ENCODE measurements around the gene AAGAB.

Gene AAGAB

DNA sequence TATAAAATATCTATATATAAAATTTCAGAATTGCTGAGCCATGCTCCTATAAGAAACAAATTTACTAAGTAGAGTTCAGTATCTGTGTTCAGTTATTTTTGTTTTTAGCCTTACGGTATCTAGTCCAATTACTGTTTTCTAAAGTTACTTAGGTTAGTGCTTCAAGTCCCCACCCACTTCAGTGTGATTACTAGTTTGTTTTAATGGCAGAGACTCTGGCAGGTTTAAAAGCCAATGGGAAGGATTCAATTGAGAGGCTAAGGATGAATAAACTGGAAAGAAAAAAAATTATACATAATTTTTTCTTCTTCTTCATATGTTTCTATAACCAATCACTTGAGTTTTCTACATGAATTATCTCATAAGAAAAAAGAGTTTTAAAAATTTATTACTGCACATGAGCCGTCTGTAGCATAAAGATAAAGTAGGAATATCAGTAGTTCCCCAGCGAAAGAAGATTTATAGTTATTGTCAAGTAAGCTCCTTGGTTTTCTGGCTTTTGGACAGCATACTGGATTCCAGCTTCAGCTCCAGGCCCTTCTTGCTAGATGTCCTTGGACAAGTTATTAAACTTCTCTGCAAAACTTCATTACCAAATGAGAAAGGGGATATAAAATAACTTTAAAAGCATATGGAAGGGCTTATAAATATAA is 46.8 kb downstream of the AAGAB start:
- 98% methylated on average over 2 of the region's 3 CpGs for WGBS
- H3K4me3 ChIP-seq (ENCODE audit: low read length) = no peak overlapping the region
- H3K27me3 ChIP-seq (ENCODE audit: insufficient read depth, low read length) = no peaks in the 10 kb centered on the region

GRCh38 chr15:67202991-67203390 is 51.5 kb downstream of the AAGAB start:
- Histone ChIP-seq H3K27ac (ENCODE audit: low read depth, low read length) (no peak overlapping the region), H3K4me3 (ENCODE audit: low read length) (no peak overlapping the region), H3K27me3 (ENCODE audit: insufficient read depth, low read length) (no peaks in the 10 kb centered on the region), H3K9me3 (ENCODE audit: insufficient read depth, low read depth, low read length) (no peaks in the 10 kb centered on the region), H3K36me3 (ENCODE audit: insufficient read depth, low read length) (peaks cover 45% of the 10 kb centered on the region), H3K4me1 (ENCODE audit: insufficient read depth, low read length) (peaks cover 11% of the 10 kb centered on the region; the same call in 1 of the 2 replicates), H3K9ac (ENCODE audit: low read depth, low read length) (no peak overlapping the region)
- WGBS = no CpG with 5 or more reads among the region's 1 CpG

More for the DNA sequence above, 46.8 kb downstream of the AAGAB start:
- no peak overlapping the region for H3K27ac ChIP-seq (ENCODE audit: low read depth, low read length)
- H3K9me3 ChIP-seq (ENCODE audit: insufficient read depth, low read depth, low read length) = no peaks in the 10 kb centered on the region
- no peak overlapping the region for H3K9ac ChIP-seq (ENCODE audit: low read depth, low read length)
- no peaks in the 10 kb centered on the region for H3K4me1 ChIP-seq (ENCODE audit: insufficient read depth, low read length)
- peaks cover 43% of the 10 kb centered on the region for H3K36me3 ChIP-seq (ENCODE audit: insufficient read depth, low read length)

GRCh38 chr15:67202091-67202490 is 52.4 kb downstream of the AAGAB start:
- 89% methylated on average over 2 of the region's 2 CpGs for WGBS
- H3K27ac ChIP-seq (ENCODE audit: low read depth, low read length) = no peak overlapping the region
- H3K27me3 ChIP-seq (ENCODE audit: insufficient read depth, low read length) = no peaks in the 10 kb centered on the region
- H3K4me1 ChIP-seq (ENCODE audit: insufficient read depth, low read length) = peaks cover 11% of the 10 kb centered on the region; the same call in 1 of the 2 replicates
- peaks cover 37% of the 10 kb centered on the region for H3K36me3 ChIP-seq (ENCODE audit: insufficient read depth, low read length)
- no peaks in the 10 kb centered on the region for H3K9me3 ChIP-seq (ENCODE audit: insufficient read depth, low read depth, low read length)
- H3K9ac ChIP-seq (ENCODE audit: low read depth, low read length) = no peak overlapping the region
- no peak overlapping the region for H3K4me3 ChIP-seq (ENCODE audit: low read length)

DNA sequence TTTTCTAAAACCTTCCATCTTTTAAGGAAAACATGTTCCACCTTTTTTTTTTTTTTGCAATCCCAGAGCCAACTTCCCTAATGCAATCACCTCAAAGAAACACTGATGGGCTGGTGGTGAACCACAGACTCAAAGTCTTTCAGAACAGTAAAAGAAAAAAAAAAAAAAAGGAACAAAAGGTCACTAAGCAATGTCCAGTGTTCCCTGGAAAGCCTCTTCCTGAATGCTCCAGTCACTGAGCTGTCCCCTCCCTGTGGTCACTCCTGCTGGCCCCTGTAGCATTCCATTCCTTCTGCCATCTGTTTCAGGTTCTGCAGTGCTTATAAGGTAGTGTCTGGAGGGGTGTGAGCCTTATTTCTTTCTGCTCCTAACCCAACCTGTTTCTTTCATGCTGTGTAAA is 53.3 kb downstream of the AAGAB start:
- no peak overlapping the region for H3K4me3 ChIP-seq (ENCODE audit: low read length)
- H3K4me1 ChIP-seq (ENCODE audit: insufficient read depth, low read length) = peaks cover 11% of the 10 kb centered on the region; the same call in 1 of the 2 replicates
- H3K9ac ChIP-seq (ENCODE audit: low read depth, low read length) = no peak overlapping the region
- peaks cover 32% of the 10 kb centered on the region for H3K36me3 ChIP-seq (ENCODE audit: insufficient read depth, low read length)
- H3K27ac ChIP-seq (ENCODE audit: low read depth, low read length) = no peak overlapping the region
- no peaks in the 10 kb centered on the region for H3K27me3 ChIP-seq (ENCODE audit: insufficient read depth, low read length)
- H3K9me3 ChIP-seq (ENCODE audit: insufficient read depth, low read depth, low read length) = no peaks in the 10 kb centered on the region

- WGBS = 78% methylated on average over 8 of the region's 8 CpGs
- Histone ChIP-seq H3K27me3 (ENCODE audit: insufficient read depth, low read length) (no peaks in the 10 kb centered on the region), H3K4me3 (ENCODE audit: low read length) (no peak overlapping the region), H3K36me3 (ENCODE audit: insufficient read depth, low read length) (peaks cover 29% of the 10 kb centered on the region), H3K9ac (ENCODE audit: low read depth, low read length) (no peak overlapping the region), H3K27ac (ENCODE audit: low read depth, low read length) (no peak overlapping the region), H3K9me3 (ENCODE audit: insufficient read depth, low read depth, low read length) (no peaks in the 10 kb centered on the region), H3K4me1 (ENCODE audit: insufficient read depth, low read length) (peaks cover 11% of the 10 kb centered on the region; the same call in 1 of the 2 replicates)
These were observed 54.3 kb downstream of the AAGAB start for GRCh38 chr15:67199881-67200763.

DNA sequence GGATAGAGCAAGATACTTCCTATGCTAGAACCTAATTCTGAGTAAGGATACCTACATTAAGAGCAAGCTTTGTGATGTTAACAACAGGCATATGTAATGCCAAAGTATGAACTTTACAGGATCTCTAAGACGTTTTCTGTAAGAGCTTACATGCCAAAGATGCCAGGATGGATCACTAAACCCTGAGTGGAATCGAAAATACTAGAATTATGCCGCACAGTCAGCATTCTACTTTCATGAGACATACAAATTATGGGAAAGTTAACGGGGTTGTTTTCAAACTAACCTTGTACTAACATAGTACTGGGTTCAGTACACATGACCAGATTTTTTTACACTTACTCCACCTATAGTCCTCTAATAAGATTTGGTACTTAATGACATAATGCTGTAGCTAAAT is 55.1 kb downstream of the AAGAB start:
- no peaks in the 10 kb centered on the region for H3K27me3 ChIP-seq (ENCODE audit: insufficient read depth, low read length)
- peaks cover 32% of the 10 kb centered on the region for H3K36me3 ChIP-seq (ENCODE audit: insufficient read depth, low read length)
- 90% methylated on average over 4 of the region's 4 CpGs for WGBS
- peaks cover 11% of the 10 kb centered on the region; the same call in 1 of the 2 replicates for H3K4me1 ChIP-seq (ENCODE audit: insufficient read depth, low read length)
- H3K9me3 ChIP-seq (ENCODE audit: insufficient read depth, low read depth, low read length) = no peaks in the 10 kb centered on the region
- H3K9ac ChIP-seq (ENCODE audit: low read depth, low read length) = no peak overlapping the region
- H3K4me3 ChIP-seq (ENCODE audit: low read length) = no peak overlapping the region
- H3K27ac ChIP-seq (ENCODE audit: low read depth, low read length) = no peak overlapping the region

DNA sequence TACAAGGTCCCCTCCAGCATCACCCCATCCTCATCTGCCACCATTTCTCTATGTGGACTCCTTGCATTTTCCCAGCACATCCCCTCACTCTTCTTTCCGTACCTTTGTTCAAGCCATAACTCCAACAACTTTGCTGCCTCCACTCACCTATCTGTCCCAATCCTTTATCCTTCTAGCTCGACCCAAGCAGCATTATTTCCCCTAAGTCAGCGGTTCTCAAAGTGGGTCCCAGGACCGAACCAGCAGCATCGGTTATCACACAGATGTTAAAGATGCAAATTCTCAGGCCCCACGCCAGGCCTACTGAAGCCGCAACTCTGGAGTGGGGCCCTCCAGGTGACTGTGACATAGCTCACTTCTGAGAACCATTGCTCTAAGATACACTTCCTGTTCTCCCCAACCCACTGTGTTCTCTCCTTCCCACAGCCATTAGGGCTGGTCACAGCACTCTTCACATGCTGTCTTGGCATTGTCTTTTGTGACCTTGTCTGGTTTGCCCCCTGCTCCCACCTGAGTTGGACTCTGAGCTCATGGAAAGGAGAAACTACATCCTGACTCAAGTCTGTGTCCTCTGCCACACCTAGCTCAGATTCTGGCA is 56.2 kb downstream of the AAGAB start:
- H3K4me3 ChIP-seq (ENCODE audit: low read length) = no peak overlapping the region
- WGBS = 92% methylated on average over 7 of the region's 7 CpGs
- no peaks in the 10 kb centered on the region for H3K27me3 ChIP-seq (ENCODE audit: insufficient read depth, low read length)
- H3K36me3 ChIP-seq (ENCODE audit: insufficient read depth, low read length) = peaks cover 23% of the 10 kb centered on the region
- no peaks in the 10 kb centered on the region for H3K9me3 ChIP-seq (ENCODE audit: insufficient read depth, low read depth, low read length)
- no peak overlapping the region for H3K27ac ChIP-seq (ENCODE audit: low read depth, low read length)
- H3K9ac ChIP-seq (ENCODE audit: low read depth, low read length) = no peak overlapping the region
- H3K4me1 ChIP-seq (ENCODE audit: insufficient read depth, low read length) = peaks cover 11% of the 10 kb centered on the region; the same call in 1 of the 2 replicates

DNA sequence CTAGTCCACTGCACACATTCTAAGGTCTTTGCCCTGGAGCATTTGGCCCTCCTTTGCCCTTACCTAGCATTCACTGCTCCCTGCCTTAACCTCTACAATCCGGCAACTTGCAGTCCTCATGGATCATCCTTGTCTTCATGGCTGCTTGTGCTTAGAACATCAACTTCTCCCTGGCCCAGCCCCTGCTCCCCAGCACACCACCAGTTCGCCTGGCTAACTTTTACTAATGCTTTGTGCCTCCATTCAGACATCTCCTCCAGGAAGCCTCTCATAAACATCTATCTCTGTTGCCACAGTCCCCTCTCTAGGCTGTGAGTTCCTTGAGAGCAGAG is 57.1 kb downstream of the AAGAB start:
- Histone ChIP-seq H3K27me3 (ENCODE audit: insufficient read depth, low read length) (no peaks in the 10 kb centered on the region), H3K36me3 (ENCODE audit: insufficient read depth, low read length) (peaks cover 23% of the 10 kb centered on the region), H3K4me3 (ENCODE audit: low read length) (no peak overlapping the region), H3K9ac (ENCODE audit: low read depth, low read length) (no peak overlapping the region), H3K9me3 (ENCODE audit: insufficient read depth, low read depth, low read length) (no peaks in the 10 kb centered on the region), H3K27ac (ENCODE audit: low read depth, low read length) (no peak overlapping the region), H3K4me1 (ENCODE audit: insufficient read depth, low read length) (peaks cover 11% of the 10 kb centered on the region; the same call in 1 of the 2 replicates)
- 90% methylated on average over 2 of the region's 2 CpGs for WGBS

- peaks cover 23% of the 10 kb centered on the region; the same call in 1 of the 2 replicates for H3K36me3 ChIP-seq (ENCODE audit: insufficient read depth, low read length)
- H3K4me1 ChIP-seq (ENCODE audit: insufficient read depth, low read length) = peaks cover 11% of the 10 kb centered on the region; the same call in 1 of the 2 replicates
- WGBS = 92% methylated on average over 8 of the region's 8 CpGs
- H3K27me3 ChIP-seq (ENCODE audit: insufficient read depth, low read length) = no peaks in the 10 kb centered on the region
- H3K9me3 ChIP-seq (ENCODE audit: insufficient read depth, low read depth, low read length) = no peaks in the 10 kb centered on the region
- H3K4me3 ChIP-seq (ENCODE audit: low read length) = no peak overlapping the region
- H3K9ac ChIP-seq (ENCODE audit: low read depth, low read length) = no peak overlapping the region
- H3K27ac ChIP-seq (ENCODE audit: low read depth, low read length) = no peak overlapping the region
These were observed 57.6 kb downstream of the AAGAB start for GRCh38 chr15:67196672-67197363.

GRCh38 chr15:67196222-67196621 is 58.2 kb downstream of the AAGAB start:
- Histone ChIP-seq H3K9me3 (ENCODE audit: insufficient read depth, low read depth, low read length) (no peaks in the 10 kb centered on the region), H3K27ac (ENCODE audit: low read depth, low read length) (no peak overlapping the region), H3K27me3 (ENCODE audit: insufficient read depth, low read length) (no peaks in the 10 kb centered on the region), H3K4me3 (ENCODE audit: low read length) (no peak overlapping the region), H3K4me1 (ENCODE audit: insufficient read depth, low read length) (0 out of 2 replicates have a peak, but pooled peaks cover 6% of the 10 kb centered on the region), H3K36me3 (ENCODE audit: insufficient read depth, low read length) (peaks cover 29% of the 10 kb centered on the region), H3K9ac (ENCODE audit: low read depth, low read length) (no peak overlapping the region)
- 95% methylated on average over 5 of the region's 6 CpGs for WGBS
